ENCODE data around the gene DCLK1. TPM values are rescaled to one million over a fixed set of nuclear protein-coding genes. Genes with fewer than 3 reads are reported as not detected.

DCLK1 gene
- total RNA-seq, 1 donor from 2014 or later = 22.4 TPM

DNA sequence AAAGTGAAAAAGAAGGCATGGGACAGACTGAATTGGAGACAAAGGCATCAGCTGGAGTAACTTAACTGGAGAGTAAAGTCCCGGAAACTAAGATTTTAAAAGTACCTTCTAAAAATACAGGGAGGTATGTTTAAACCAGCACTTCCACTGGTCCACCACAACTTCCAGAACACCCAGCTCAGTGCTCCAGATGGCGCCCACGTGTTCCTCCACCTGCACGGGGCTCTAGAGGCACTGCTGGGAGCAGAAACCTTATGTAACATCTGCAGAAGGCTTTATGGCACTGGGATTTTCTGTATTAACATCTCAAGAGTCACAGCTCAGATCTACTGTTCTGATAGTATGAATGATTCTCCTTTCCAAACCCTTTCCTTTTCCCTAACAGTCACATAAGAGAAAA, 252.1 kb downstream of the DCLK1 start:
- Mint-ChIP-seq H3K4me1 (no peaks in the 10 kb centered on the region), H3K4me3 (no peak overlapping the region), H3K27ac (ENCODE audit: unreplicated experiment) (no peak overlapping the region), H3K9me3 (peaks cover 5% of the 10 kb centered on the region), H3K27me3 (ENCODE audit: low read depth) (no peaks in the 10 kb centered on the region), H3K36me3 (ENCODE audit: low read depth) (peaks cover 4% of the 10 kb centered on the region)
- DNase-seq (ENCODE audit: low read depth, low spot score) = no peak
- TF ChIP-seq, protein P1, sequence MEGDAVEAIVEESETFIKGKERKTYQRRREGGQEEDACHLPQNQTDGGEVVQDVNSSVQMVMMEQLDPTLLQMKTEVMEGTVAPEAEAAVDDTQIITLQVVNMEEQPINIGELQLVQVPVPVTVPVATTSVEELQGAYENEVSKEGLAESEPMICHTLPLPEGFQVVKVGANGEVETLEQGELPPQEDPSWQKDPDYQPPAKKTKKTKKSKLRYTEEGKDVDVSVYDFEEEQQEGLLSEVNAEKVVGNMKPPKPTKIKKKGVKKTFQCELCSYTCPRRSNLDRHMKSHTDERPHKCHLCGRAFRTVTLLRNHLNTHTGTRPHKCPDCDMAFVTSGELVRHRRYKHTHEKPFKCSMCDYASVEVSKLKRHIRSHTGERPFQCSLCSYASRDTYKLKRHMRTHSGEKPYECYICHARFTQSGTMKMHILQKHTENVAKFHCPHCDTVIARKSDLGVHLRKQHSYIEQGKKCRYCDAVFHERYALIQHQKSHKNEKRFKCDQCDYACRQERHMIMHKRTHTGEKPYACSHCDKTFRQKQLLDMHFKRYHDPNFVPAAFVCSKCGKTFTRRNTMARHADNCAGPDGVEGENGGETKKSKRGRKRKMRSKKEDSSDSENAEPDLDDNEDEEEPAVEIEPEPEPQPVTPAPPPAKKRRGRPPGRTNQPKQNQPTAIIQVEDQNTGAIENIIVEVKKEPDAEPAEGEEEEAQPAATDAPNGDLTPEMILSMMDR (conservative IDR thresholded peaks at IDR 0.05) = no peak

DNA sequence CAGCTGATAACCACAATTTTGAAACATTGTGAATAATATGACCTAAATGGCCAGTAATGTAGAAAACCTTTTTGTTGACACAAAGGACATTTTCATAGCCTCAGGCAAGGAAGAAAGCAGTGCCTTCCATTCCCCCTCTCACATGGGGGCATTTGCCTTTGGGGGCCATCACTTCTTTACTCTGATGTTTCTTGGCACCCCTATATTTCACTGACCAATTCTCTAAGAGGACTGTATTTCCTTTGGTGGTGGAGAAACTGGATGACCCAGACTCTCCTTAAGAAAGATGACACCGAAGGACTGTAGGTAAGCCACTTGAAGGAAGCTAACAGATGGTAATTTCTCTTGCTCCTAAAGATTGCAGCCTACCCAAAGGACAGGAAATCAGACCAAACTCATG, 254.6 kb downstream of the DCLK1 start:
- TF ChIP-seq, protein P1 (conservative IDR thresholded peaks at IDR 0.05) = no peak
- H3K9me3 Mint-ChIP-seq = peaks cover 2% of the 10 kb centered on the region
- DNase-seq (ENCODE audit: low read depth, low spot score) = no peak
- no peaks in the 10 kb centered on the region for H3K27me3 Mint-ChIP-seq (ENCODE audit: low read depth)
- H3K27ac Mint-ChIP-seq (ENCODE audit: unreplicated experiment) = no peak overlapping the region
- H3K4me1 Mint-ChIP-seq = no peaks in the 10 kb centered on the region
- peaks cover 4% of the 10 kb centered on the region for H3K36me3 Mint-ChIP-seq (ENCODE audit: low read depth)
- no peak overlapping the region for H3K4me3 Mint-ChIP-seq

DNA sequence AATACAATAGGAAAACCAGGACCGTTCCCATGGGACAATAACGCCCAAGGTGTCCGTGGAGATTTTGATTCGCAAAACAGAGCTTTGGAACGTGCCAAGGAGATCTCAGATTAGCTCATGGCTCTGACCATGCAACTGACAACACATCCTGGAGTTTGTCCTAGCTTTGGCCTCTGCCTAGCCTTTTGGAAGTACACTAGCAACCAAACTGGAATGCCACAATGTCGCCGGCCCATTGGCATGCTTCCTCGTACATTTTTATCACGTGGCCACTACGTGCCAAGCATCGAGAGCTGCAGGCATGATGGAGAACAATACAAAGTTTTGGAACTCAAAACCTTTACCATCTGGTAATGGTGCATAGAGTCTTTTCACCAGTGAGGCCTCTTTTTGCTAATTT, 256.5 kb downstream of the DCLK1 start:
- TF ChIP-seq, protein P1 (conservative IDR thresholded peaks at IDR 0.05) = no peak
- Mint-ChIP-seq H3K27ac (ENCODE audit: unreplicated experiment) (no peak overlapping the region), H3K27me3 (ENCODE audit: low read depth) (no peaks in the 10 kb centered on the region), H3K4me3 (no peak overlapping the region), H3K4me1 (no peaks in the 10 kb centered on the region), H3K36me3 (ENCODE audit: low read depth) (peaks cover 10% of the 10 kb centered on the region), H3K9me3 (peaks cover 2% of the 10 kb centered on the region)
- no peak for DNase-seq (ENCODE audit: low read depth, low spot score)

DNA sequence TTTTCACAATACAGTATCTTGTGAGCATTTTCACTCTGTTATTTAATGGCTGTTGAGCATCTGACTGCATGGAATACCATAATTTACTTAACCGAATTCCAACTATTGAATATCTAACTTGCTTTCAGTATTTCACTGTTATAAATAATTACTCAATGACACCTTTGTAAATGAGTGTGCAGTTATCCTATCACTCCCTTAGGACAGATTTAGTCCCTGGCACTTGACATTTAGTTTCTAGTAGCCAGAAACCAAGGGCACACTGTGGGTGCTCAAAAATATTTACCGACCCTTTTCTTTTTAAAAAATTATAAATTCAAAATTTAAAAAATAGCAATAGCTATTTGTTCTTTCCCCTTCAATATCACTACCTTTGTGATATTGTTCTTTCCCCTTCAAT, 258.8 kb downstream of the DCLK1 start:
- H3K4me3 Mint-ChIP-seq = no peak overlapping the region

DNA sequence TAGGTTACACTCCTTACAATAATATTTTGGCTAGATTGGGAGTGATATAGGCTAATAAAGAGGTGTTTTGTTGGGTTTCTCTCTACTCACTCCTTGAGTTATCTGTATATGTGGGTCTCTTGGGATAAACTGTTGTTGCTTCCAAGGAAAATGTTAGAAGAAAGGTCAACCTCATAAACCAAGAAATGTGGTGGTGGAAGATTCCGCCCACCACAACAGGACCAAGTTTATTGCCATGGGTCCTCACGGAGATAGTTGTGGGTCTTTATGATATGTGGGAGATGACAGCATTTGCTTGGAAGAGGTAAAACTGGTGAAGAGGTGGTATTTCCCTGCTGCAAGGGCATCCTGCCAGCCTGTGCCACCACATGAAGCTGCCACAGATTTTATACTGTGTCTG, 259.6 kb downstream of the DCLK1 start:
- H3K27me3 Mint-ChIP-seq (ENCODE audit: low read depth) = no peaks in the 10 kb centered on the region

More for the DNA sequence above, 258.8 kb downstream of the DCLK1 start:
- TF ChIP-seq, protein P1 (conservative IDR thresholded peaks at IDR 0.05) = no peak
- Mint-ChIP-seq H3K9me3 (peaks cover 2% of the 10 kb centered on the region), H3K4me1 (no peaks in the 10 kb centered on the region), H3K36me3 (ENCODE audit: low read depth) (peaks cover 11% of the 10 kb centered on the region), H3K27me3 (ENCODE audit: low read depth) (no peaks in the 10 kb centered on the region), H3K27ac (ENCODE audit: unreplicated experiment) (no peak overlapping the region)
- DNase-seq (ENCODE audit: low read depth, low spot score) = no peak

More for the DNA sequence above, 259.6 kb downstream of the DCLK1 start:
- H3K4me3 Mint-ChIP-seq = no peak overlapping the region
- peaks cover 11% of the 10 kb centered on the region for H3K36me3 Mint-ChIP-seq (ENCODE audit: low read depth)
- H3K9me3 Mint-ChIP-seq = peaks cover 2% of the 10 kb centered on the region
- no peak for DNase-seq (ENCODE audit: low read depth, low spot score)
- TF ChIP-seq, protein P1 (conservative IDR thresholded peaks at IDR 0.05) = no peak
- H3K4me1 Mint-ChIP-seq = no peaks in the 10 kb centered on the region
- no peak overlapping the region for H3K27ac Mint-ChIP-seq (ENCODE audit: unreplicated experiment)
